HUDEP-2 (cell line): ENCODE measurements around the gene PPM1J.

Source experiments
- DNase-seq, 76 experiments: peaks; one replicate each; lab custom pipeline; 2025; ENCODE audit not compliant: unreplicated experiment in 76 of 76; lab: John Stamatoyannopoulos, UW

The PPM1J gene

DNA sequence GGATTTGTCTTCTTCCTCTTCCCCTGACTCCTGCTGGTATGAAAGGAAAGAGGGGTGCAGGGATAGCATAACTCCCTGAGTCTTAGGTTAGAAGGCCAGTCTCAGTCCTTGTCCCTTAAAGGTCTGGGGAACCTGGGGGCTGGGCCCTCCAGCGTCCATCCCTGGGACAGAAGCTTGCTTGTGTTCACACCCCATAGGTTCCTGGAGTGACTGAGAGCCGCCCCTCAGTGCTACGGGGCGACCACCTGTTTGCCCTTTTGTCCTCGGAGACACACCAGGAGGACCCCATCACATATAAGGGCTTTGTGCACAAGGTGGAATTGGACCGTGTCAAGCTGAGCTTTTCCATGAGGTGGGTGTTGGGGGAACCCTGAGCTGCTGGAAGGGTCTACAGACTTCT is 21.3 kb downstream of the PPM1J start:
- no peak for DNase-seq

DNA sequence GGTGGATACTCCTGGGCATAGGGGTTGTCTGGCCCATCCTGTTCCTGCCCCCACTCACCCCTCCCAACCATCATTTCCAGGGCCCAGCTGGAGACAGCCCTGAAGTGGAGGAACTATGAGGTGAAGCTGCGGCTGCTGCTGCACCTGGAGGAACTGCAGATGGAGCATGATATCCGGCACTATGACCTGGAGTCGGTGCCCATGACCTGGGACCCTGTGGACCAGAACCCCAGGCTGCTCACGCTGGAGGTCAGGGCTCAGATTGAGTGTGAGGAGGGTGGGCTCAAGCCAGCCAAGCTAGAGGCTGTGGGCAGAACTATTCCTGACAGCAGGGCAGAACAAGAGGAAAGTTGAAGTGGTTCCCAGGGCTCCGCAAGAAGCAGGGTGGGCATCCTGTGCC is 22.5 kb downstream of the PPM1J start:
- DNase-seq: no peak

DNA sequence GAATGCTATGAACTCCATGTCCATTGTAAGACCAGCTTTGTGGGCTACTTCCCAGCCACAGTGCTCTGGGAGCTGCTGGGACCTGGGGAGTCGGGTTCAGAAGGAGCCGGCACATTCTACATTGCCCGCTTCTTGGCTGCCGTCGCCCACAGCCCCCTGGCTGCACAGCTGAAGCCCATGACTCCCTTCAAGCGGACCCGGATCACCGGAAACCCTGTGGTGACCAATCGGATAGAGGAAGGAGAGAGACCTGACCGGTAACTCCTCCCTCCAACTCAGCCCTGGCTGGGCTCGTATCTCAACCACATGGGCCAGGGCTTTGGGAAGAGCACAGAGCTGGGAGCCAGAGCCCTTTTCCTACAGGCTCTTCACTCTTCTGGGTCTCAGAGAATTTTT is 25.3 kb downstream of the PPM1J start:
- DNase-seq: no peak

DNA sequence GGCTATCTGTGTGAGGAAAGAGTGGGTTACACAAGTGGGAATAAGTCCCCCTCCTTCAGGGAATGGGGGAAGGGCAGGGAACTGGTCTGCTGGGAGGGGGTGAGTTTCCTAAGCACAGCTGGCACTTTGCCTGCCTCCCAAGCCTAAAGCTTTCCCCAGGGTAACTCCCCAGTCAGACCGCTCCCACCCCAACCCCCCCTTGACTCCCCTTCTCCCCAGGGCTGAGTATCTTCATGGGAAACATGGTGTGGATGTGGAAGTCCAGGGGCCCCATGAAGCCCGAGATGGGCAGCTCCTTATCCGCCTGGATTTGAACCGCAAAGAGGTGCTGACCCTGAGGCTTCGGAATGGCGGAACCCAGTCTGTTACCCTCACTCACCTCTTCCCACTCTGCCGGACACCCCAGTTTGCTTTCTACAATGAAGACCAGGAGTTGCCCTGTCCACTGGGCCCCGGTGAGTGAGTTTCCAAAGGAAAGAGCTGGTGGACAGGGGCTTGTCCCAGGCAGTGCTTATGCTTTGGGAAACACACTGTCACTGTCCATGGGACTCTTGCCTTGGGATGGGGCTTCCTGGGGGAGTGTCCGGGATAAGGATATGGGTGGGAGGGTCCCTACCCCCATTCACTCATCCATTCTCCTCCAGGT is 25.8 kb downstream of the PPM1J start:
- DNase-seq: no peak

DNA sequence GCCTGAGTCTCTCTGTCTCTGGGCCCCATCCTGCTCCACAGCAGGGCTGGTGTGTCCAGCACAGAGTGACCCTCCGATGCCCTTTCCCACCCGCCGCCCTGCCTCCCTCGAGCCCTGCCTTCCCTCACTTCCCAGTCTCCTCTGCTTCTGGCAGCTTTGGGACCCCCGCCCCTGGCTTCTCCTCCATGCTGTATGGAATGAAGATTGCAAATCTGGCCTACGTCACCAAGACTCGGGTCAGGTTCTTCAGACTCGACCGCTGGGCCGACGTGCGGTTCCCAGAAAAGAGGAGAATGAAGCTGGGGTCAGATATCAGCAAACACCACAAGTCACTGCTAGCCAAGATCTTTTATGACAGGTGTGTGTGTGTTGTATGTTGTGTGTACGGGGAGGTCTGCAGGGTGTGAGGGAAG is 26.3 kb downstream of the PPM1J start:
- DNase-seq: no peak

DNA sequence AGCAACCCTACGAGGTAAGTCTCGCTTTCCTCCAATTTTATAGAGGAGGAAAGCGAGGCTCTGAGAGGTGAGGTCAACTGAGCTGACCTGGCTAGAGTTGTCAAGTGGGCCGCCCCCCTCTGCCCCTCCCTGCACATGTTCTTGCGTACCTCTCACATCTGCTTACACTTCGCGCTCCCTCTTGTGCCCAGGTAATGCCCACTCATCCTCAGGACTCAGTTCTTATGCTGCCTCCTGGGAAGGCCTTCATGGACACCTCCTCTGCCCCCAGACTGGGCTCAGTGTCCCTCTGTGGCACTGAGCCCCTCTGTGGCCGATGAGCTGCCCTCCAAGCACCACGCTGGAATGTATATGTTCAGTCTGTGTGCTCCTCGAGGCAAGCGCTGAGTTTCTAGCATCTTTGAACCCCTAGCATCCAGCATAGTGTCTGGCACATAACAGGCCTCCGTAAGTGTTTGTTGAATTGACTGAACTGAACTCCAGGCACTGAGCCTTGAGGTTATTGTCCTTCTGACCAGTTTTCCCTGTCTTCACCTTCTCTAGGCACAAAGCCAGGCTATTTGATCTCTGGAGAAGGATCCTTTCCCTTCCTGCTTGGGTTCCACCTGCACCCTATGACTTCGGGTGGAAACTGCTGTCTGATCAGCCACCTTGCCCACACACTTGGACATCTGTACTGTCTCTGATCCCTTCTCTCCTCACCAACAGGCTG is 27.2 kb downstream of the PPM1J start:
- DNase-seq: no peak

DNA sequence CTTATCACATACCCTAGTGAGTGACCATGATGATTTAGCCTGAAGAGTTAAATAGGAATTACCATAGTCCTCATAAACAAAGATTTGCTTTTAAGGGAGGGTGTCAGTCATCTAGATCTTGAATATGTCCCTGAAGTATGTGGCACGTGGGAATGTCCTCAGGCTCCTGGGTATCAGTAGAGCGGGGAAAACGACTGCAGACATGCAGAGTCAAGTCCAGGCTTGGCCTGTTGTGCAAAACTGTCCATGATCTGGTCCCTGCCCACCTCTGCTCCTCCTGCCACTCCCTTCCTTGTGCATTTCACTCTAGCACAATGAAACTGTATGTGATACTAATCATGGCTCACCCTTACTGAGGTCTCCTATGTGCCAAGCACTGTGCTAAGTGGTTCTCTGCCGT is 27.8 kb downstream of the PPM1J start:
- no peak for DNase-seq

DNA sequence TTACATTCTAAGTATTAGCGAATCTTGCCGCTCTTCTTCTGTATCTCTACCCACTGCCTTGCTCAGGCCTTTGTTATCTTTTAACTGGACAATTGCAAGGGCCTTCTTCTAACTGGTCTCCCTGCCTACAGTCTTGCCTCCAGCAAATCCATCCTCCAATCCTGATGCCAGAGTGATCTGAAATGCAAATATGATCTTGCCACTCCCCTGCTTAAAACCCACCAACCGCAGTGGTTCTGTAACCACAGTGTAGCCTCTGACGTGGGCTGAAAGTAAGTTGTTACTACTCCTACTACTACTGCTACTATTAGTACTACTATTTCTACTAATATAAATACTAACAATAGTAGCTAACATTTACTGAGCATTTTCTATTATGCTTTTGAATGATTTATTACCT is 28.3 kb downstream of the PPM1J start:
- DNase-seq: no peak

DNA sequence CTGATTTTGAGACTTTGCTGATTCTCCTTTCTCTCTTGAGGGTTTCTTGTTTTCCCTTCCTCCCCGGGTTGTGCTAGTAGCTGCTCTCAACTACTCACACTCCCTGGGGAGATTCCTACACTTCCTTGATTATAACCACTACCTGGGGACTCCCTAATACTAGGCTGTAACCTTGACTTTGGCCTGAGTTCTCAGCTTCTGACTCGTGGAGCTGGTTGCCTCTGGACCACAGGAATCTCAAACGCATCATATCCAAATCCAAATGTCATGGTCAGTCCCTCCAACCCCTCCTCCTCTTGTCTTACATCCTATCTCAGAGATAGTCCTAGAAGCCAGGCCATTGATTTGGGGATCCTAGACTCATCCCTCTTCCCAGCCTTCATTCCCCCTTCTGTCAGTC is 28.7 kb downstream of the PPM1J start:
- no peak for DNase-seq

DNA sequence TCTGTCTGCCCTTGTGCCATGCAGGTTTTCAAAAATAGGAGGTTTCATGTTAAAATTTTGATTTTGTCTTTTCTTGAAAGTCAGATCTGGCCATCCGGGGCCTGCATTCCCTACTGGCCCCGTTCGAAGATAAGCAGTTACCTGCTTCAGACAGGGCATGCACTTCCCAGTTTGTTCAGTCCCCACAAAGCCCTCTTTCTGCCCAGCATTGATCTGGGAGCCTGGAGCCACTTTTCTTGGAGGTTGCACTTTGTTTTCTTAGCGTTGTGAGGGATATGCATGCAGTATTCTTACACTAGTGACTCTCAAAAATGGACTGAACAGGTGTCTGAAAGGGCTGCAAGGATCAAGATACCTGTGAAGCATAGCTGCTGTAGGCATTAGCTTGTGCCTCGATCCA is 29.2 kb downstream of the PPM1J start:
- no peak for DNase-seq

DNA sequence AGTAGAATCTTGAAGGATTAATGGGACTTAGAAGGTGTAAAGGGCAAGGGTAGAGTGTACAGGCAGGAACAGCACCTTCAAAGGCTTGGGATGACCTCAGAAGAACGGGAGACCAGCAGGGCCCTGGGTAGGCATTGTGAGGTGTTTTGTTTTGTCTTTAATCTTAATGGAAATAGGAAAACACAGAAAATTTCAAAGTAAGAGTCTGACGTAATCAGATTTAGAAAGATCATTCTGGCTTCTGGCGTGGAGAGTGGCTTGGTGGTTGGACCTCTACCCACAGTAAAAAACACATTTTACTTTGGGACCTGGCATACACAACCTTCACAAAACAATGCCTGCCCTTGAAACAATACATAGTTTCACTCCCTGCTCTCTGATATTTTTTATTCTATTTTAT is 36.5 kb downstream of the PPM1J start:
- no peak for DNase-seq

DNA sequence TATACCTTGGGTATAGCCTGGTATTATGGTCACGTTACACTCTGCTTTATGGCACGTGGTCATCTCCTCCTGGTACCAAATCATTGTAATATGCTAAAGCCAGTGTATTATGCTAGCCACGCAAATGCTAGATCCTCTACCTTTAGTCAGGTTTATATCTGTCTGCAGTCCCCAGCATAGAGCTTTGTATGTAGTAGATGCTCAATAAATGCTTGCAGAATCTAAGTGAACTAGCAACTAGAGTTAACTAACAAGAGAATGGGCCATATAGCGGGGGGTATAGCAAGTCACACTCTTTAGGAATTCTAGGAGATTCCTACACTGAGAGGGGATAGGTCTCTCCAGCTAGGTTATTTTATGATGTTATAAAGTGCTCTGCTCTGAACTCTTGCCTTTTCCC is 37.6 kb downstream of the PPM1J start:
- no peak for DNase-seq

DNA sequence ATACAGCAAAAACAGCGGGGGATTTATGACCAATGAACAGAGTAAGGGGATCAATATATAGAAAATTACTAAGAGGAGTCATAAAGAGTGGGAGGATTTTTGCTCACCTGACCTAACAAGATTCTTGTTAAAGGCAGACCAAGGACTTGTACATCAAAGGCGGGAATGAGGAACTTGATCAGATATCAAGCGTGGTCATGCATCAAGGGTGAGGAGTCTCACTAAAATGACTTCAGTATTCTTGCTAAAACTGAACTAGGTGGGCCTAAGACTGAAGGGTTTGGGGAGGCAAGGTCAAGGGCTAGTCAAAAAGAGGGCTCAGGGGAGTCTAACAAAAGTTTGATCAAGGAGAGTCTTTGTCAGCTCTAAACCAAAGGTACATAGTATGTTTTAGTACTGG is 38.6 kb downstream of the PPM1J start:
- DNase-seq: peak in 13 of 76 experiments; percentile 4 to 50 (median 12)

DNA sequence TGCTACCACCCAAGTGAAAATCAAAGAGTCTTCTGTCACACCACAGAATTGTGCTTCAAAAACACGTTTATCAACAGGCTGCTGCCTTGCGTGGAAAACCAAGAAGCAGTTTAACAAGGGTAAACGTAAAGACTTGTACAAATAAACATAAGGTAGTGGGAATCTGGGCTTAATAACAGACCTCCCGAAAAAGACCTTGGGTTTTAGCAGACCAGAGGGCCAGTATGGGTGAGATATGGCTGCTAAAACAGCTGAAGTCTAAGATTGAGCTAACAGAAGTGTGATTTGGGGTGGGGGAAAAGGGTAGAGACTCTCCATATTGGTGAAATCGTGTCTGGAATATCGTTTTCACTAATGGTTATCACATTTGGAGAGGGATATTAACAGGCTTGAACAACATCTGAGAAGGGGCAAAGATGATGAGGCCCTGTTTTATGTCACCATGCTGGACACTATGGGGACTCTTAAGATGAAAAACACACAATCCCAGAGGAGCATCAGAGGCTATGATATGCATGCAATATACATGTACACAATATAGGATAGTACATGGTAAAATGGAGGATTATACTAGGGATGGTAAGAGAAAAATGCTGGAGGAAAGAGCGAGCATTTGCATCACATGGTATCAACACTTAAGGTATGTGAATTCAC is 39.3 kb downstream of the PPM1J start:
- no peak for DNase-seq

DNA sequence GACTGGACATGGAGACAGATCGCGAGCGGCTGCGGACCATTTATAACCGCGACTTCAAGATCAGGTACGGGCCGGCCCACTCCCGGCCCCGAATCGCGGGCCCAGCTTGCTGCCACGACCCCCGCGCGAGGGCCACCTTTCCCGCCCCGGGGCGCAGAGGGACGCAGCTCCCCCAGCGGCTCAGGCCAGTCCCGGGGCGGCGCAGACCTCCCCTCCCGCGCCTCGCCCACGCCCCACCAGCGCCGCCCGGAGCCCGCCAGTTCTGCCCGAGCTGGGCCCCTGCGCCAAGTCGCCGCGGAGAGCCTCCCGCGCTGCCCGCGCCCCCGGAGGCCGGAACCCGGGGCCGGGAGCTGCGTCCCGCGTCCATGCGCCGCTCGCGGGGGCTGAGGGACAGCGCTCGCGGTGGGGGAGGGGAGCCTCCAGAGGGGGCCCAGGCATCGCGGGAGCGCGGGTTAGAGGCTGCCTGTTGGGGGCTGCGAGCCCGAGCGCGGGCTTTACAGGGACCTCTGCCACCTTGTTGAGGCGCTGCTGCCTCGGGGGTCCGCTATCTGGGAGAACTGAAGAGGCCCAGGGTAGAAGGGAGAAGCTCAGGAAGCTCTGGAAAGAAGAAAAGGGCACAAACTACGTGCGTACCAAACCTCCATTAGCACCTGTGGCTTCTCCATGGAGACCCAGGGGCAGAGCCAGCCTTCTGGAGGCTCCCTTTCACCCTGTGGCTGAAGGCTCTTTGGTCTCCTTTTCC is 40.0 kb downstream of the PPM1J start:
- peak in 37 of 76 experiments; percentile 10 to 56 (median 40) for DNase-seq

DNA sequence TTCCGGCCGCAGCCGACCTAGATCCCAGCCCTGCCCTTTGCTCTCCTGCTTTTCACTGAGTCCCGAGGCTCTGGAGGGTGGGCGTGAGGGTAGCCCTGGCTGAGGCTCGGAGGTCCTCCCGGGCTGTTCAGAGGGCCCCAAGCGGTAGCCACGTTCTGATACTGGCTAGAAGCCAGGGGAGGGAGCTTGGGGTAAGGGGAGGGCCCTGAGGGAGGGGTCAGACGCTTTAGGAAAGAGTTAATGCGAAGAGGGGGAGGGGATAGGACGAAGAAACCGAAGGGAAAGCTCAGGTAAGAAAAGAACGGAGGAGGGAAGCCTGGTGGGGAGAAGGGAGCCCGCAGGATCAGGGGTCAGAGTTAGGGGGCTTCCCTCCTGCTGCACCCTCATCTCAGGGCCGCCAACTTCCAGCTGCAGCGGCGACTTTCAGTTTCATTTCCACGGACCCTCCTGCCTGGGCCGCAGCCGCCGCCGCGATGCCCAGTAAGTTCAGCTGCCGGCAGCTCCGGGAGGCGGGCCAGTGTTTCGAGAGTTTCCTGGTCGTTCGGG is 40.6 kb downstream of the PPM1J start, which contains the start of gene MOV10:
TSS of gene MOV10 (plus strand) at position 220 of the 546 bp plus-strand sequence. CDS start at position 474, 254 bp downstream.
- peak in 62 of 76 experiments; percentile 12 to 72 (median 40) for DNase-seq

DNA sequence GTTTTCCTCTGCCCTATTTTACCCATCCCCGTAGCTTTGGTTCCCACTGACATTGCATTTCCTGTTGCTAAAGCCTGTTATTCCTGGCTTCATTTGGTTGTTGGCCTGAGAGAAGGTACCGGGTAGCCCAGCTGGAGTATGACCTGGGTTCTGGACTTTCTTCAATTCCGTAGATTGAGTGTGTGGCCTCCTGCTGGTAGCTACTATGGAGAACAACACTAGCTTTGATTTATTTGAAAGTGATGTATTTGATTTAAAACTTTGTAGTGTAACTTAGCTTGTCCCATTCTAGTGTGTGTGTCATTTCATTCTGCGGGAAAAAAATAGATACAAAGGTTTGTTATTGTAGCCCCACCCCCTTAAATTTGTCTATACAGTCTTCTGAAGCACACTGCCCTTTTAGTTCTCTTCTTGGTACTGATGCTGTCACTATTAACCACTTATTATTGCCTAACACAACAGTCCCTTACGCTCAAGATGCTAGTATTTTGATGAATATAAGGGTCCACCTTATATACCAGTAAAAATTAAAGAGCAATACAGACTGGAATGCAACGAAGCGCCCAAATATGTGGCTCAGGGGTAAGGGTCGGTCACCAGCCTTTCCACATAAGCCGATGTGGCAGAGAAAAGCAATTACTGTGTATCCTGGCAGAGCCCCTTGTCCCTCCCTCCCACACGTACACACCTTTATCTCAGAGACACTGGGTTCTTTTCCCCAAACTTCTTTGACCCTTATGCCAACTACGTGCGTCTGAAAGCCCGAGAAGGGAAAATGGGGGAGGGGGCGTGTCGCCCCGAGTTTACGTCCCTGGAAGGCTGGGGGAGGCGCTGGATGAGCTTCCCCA is 41.3 kb downstream of the PPM1J start:
- DNase-seq: peak in 16 of 76 experiments; percentile 4 to 52 (median 22)

DNA sequence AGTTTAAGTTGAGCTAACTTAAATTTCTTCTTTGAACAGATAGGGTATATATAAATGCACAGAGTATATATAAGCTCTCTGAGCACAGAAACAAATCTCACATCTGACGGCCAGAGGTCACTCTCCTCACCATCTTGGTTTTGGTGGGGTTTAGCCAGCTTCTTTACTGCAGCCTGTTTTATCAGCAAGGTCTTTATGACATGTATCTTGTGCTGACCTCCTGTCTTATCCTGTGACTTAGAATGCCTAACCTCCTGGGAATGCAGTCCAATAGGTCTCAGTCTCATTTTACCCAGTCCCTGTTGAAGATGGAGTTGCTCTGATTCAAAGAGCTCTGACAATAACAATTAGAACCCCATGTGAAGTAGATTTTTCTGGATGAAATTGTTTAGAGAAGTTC is 42.3 kb downstream of the PPM1J start:
- peak in 1 of 76 experiments; percentile 7 for DNase-seq

DNA sequence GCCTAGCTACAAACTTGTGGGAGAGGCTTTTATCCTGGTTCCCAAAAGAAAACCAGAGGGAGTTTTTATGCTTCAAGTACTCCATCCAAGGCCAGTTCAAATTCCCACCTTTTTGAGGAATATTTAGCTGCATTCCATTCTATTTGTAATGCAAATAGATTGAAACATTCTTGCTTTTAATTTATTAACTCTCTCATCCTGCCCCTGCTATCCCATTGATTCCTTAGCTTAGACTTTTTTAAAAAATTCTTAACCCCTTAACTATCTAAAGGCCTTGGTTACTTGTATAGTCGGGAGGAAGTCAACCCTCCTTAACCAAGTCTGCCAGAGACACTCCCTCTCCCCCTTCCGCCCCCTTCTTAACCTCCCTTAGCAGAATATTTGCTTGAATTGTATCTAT is 43.1 kb downstream of the PPM1J start:
- DNase-seq: no peak

DNA sequence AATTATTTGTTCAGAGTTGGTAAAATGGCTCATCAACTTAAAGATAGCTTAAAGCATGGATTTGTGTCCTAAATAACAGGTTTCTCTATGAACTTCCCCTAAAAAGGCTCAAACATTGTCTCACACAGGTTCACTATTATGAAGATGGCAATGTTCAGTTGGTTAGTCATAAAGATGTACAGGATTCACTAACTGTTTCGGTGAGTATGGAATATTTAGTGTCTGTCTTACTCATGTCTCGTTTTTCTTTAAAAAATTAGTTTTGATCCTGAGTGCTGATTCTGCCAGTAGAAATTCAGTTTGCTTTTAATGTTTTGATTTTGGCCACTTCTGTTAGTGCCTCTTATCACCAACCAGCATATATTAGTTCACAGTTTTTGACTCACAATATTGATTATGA is 48.2 kb downstream of the PPM1J start:
- no peak for DNase-seq
